GM19324 (cell line): ENCODE data around the gene SH3TC2.

Experiments
- ATAC-seq: cut with Tn5 transposase; IDR thresholded peaks from one replicate; pipeline ENCODE4 v1.9.1; 2021; ENCODE audit warnings: mild to moderate bottlenecking, moderate library complexity; ENCODE audit not compliant: unreplicated experiment, low FRiP score

Gene SH3TC2

GRCh38 chr5:149002761-149003689 is 59.8 kb downstream of the SH3TC2 start:
- ATAC-seq = no peak

GRCh38 chr5:149002053-149002452 is 60.8 kb downstream of the SH3TC2 start:
- ATAC-seq = no peak

- no peak for ATAC-seq
These were observed 61.7 kb downstream of the SH3TC2 start for GRCh38 chr5:149001162-149001561.

GRCh38 chr5:148999741-149000140 is 63.1 kb downstream of the SH3TC2 start:
- ATAC-seq = no peak

- ATAC-seq = no peak
These were observed 64.6 kb downstream of the SH3TC2 start for GRCh38 chr5:148998174-148998797.

GRCh38 chr5:148996270-148996669 is 66.6 kb downstream of the SH3TC2 start:
- ATAC-seq = no peak

- no peak for ATAC-seq
These were observed 67.1 kb downstream of the SH3TC2 start for GRCh38 chr5:148995791-148996190.

- ATAC-seq = no peak
These were observed 69.5 kb downstream of the SH3TC2 start for GRCh38 chr5:148993283-148993936.

GRCh38 chr5:148992265-148992664 is 70.6 kb downstream of the SH3TC2 start:
- ATAC-seq = no peak

GRCh38 chr5:148991566-148991965 is 71.3 kb downstream of the SH3TC2 start:
- ATAC-seq = no peak

- ATAC-seq = no peak
These were observed 72.0 kb downstream of the SH3TC2 start for GRCh38 chr5:148990817-148991216.

GRCh38 chr5:148989567-148989966 is 73.3 kb downstream of the SH3TC2 start:
- no peak for ATAC-seq

- no peak for ATAC-seq
These were observed 74.5 kb downstream of the SH3TC2 start for GRCh38 chr5:148988328-148988727.

- ATAC-seq = no peak
These were observed 76.2 kb downstream of the SH3TC2 start for GRCh38 chr5:148986636-148987035.

- no peak for ATAC-seq
These were observed 78.5 kb downstream of the SH3TC2 start for GRCh38 chr5:148984345-148984744.

GRCh38 chr5:148981353-148981752 is 81.5 kb downstream of the SH3TC2 start:
- no peak for ATAC-seq

GRCh38 chr5:148980731-148981130 is 82.1 kb downstream of the SH3TC2 start:
- no peak for ATAC-seq

GRCh38 chr5:148979083-148979723 is 83.7 kb downstream of the SH3TC2 start:
- no peak for ATAC-seq

- no peak for ATAC-seq
These were observed 84.3 kb downstream of the SH3TC2 start for GRCh38 chr5:148978370-148979082.
